H9 (cell line): ENCODE measurements around the gene SCRN2. TPM values are rescaled to one million over a fixed set of nuclear protein-coding genes. Genes with fewer than 3 reads are reported as not detected.

Experiments used
- DNase-seq: peaks from one replicate; pipeline ENCODE4 v3.0.0-alpha.2; 2017
- H2AFZ ChIP-seq: one replicate; pipeline ENCODE4 v1.6.1; 2013; ENCODE audit warnings: mild to moderate bottlenecking, low read length, control low read depth, moderate library complexity
- H2AK5ac ChIP-seq: 2 replicates; pipeline ENCODE4 v1.6.1; 2013; ENCODE audit warnings: low read length, control low read depth, mixed read lengths; ENCODE audit not compliant: insufficient read length
- H2BK120ac ChIP-seq: one replicate; pipeline ENCODE4 v1.6.1; 2013; ENCODE audit warnings: low read depth, mild to moderate bottlenecking, low read length, control low read depth, inconsistent platforms; ENCODE audit not compliant: poor library complexity, severe bottlenecking
- H2BK12ac ChIP-seq: 2 replicates; pipeline ENCODE4 v1.6.1; 2013; ENCODE audit warnings: low read length, control low read depth, mixed read lengths, low read depth; ENCODE audit not compliant: insufficient read length
- H2BK15ac ChIP-seq: 2 replicates; pipeline ENCODE4 v1.6.1; 2013; ENCODE audit warnings: low read depth, low read length, control low read depth
- H2BK20ac ChIP-seq: one replicate; pipeline ENCODE4 v1.6.1; 2013; ENCODE audit warnings: low read depth, mild to moderate bottlenecking, low read length, control low read depth, inconsistent platforms; ENCODE audit not compliant: poor library complexity, severe bottlenecking
- H2BK5ac ChIP-seq: 2 replicates; pipeline ENCODE4 v1.6.1; 2013; ENCODE audit warnings: low read length, control low read depth, mixed read lengths; ENCODE audit not compliant: insufficient read length
- H3K14ac ChIP-seq: 2 replicates; pipeline ENCODE4 v1.6.1; 2013; ENCODE audit warnings: low read length, control low read depth; ENCODE audit not compliant: insufficient read depth
- H3K18ac ChIP-seq: 2 replicates; pipeline ENCODE4 v1.6.1; 2013; ENCODE audit warnings: low read depth, mild to moderate bottlenecking, mixed read lengths, low read length, control low read depth; ENCODE audit not compliant: insufficient read length
- H3K23ac ChIP-seq: 2 replicates; pipeline ENCODE4 v1.6.1; 2013; ENCODE audit warnings: low read length, control low read depth, mixed read lengths, low read depth; ENCODE audit not compliant: insufficient read length
- H3K23me2 ChIP-seq: 2 replicates; pipeline ENCODE4 v1.6.1; 2013; ENCODE audit warnings: low read depth, mild to moderate bottlenecking, mixed read lengths, low read length, control low read depth; ENCODE audit not compliant: insufficient read length, poor library complexity, severe bottlenecking
- H3K27ac ChIP-seq: 2 replicates; pipeline ENCODE4 v1.5.1; 2013; ENCODE audit warnings: low read length, control low read depth, mixed read lengths, low read depth; ENCODE audit not compliant: insufficient read length
- H3K27me3 ChIP-seq: 2 replicates; pipeline ENCODE4 v1.6.1; 2013; ENCODE audit warnings: low read length, control low read depth, inconsistent platforms; ENCODE audit not compliant: insufficient read depth
- H3K4ac ChIP-seq: 2 replicates; pipeline ENCODE4 v1.6.1; 2013; ENCODE audit warnings: low read depth, mild to moderate bottlenecking, control low read depth, inconsistent platforms, low read length, moderate library complexity
- H3K4me1 ChIP-seq: 2 replicates; pipeline ENCODE4 v1.6.1; 2013; ENCODE audit warnings: low read length, control low read depth, inconsistent platforms; ENCODE audit not compliant: insufficient read depth
- H3K4me2 ChIP-seq: 2 replicates; pipeline ENCODE4 v1.6.1; 2013; ENCODE audit warnings: low read length, control low read depth, mixed read lengths; ENCODE audit not compliant: insufficient read length, insufficient read depth
- H3K56ac ChIP-seq: 2 replicates; pipeline ENCODE4 v1.6.1; 2013; ENCODE audit warnings: low read depth, mild to moderate bottlenecking, mixed read lengths, low read length, control low read depth; ENCODE audit not compliant: insufficient read length
- H3K79me1 ChIP-seq: 2 replicates; pipeline ENCODE4 v1.6.1; 2013; ENCODE audit warnings: low read depth, mild to moderate bottlenecking, moderate library complexity, low read length, control low read depth, inconsistent platforms; ENCODE audit not compliant: insufficient read depth, poor library complexity, severe bottlenecking
- H3K79me2 ChIP-seq: 2 replicates; pipeline ENCODE4 v1.6.1; 2013; ENCODE audit warnings: low read length, control low read depth, inconsistent platforms; ENCODE audit not compliant: insufficient read depth
- H3K9ac ChIP-seq: 2 replicates; pipeline ENCODE4 v1.6.1; 2013; ENCODE audit warnings: low read length, control low read depth, mixed read lengths; ENCODE audit not compliant: insufficient read length; ENCODE audit errors: extremely low read depth
- H3K9me3 ChIP-seq: one replicate; pipeline ENCODE4 v1.6.1; 2013; ENCODE audit warnings: low read depth, low read length, inconsistent platforms; ENCODE audit not compliant: control insufficient read depth
- H3T11ph ChIP-seq: one replicate; pipeline ENCODE4 v1.6.1; 2013; ENCODE audit warnings: mild to moderate bottlenecking, low read length, control low read depth, inconsistent platforms
- H4K20me1 ChIP-seq: one replicate; pipeline ENCODE4 v1.6.1; 2013; ENCODE audit not compliant: control insufficient read depth, insufficient read length, insufficient read depth
- H4K5ac ChIP-seq: 2 replicates; pipeline ENCODE4 v1.6.1; 2013; ENCODE audit warnings: low read depth, mild to moderate bottlenecking, mixed read lengths, low read length, control low read depth; ENCODE audit not compliant: insufficient read length
- H4K8ac ChIP-seq: replicated peaks from 2 replicates; pipeline ENCODE4 v1.6.1; 2013; ENCODE audit warnings: low read length, control low read depth, mixed read lengths, low read depth; ENCODE audit not compliant: insufficient read length
- H4K91ac ChIP-seq: 2 replicates; pipeline ENCODE4 v1.6.1; 2013; ENCODE audit warnings: low read depth, mild to moderate bottlenecking, moderate library complexity, mixed read lengths, low read length, control low read depth; ENCODE audit not compliant: insufficient read length
- H3K27ac Mint-ChIP-seq, 3 experiments: 2 replicates in 2 of 3; 3 replicates in 1 of 3; pipeline ENCODE4 v1.8.0; 2020 to 2021; ENCODE audit warnings: mixed read lengths in 3 of 3, mild to moderate bottlenecking in 1 of 3, moderate library complexity in 1 of 3
- H3K27me3 Mint-ChIP-seq: 2 replicates; pipeline ENCODE4 v1.8.0; 2021; ENCODE audit warnings: low read depth, mild to moderate bottlenecking, moderate library complexity, mixed read lengths
- H3K36me3 Mint-ChIP-seq, 3 experiments: 2 replicates in 2 of 3; 3 replicates in 1 of 3; pipeline ENCODE4 v1.8.0; 2020 to 2021; ENCODE audit warnings: low read depth in 3 of 3, mixed read lengths in 3 of 3; ENCODE audit not compliant: insufficient read depth in 1 of 3
- H3K4me1 Mint-ChIP-seq, 2 experiments: 2 replicates each; pipeline ENCODE4 v1.8.0; 2020; ENCODE audit warnings: mixed read lengths in 2 of 2
- H3K4me3 Mint-ChIP-seq, 2 experiments: 2 replicates in 1 of 2; 3 replicates in 1 of 2; pipeline ENCODE4 v1.8.0; 2020 to 2021; ENCODE audit warnings: mild to moderate bottlenecking in 2 of 2, mixed read lengths in 2 of 2, moderate library complexity in 1 of 2
- H3K9me3 Mint-ChIP-seq, 2 experiments: 2 replicates in 1 of 2; 3 replicates in 1 of 2; pipeline ENCODE4 v1.8.0; 2020; ENCODE audit warnings: mild to moderate bottlenecking in 2 of 2, mixed read lengths in 2 of 2, moderate library complexity in 1 of 2
- CTCF ChIP-seq: fragments of 200-600 bp; sonication (generic); conservative IDR thresholded peaks from 3 replicates; pipeline ENCODE4 v1.8.0; 2021; ENCODE audit warnings: antibody characterized with exemption, mild to moderate bottlenecking
- WGBS: extraction: QIAGEN DNeasy Blood & Tissue Kit; methylation state at CpG from one replicate; pipeline ENCODE4 v1.1.7; 2013; ENCODE audit warnings: missing lambda C conversion rate, low lambda C conversion rate, mixed read lengths; ENCODE audit not compliant: insufficient read length; ENCODE audit errors: extremely low coverage; 5-methylcytosine and 5-hydroxymethylcytosine counted together
- total RNA-seq: library from RNA; stranded (reverse); gene quantifications from 2 replicates; pipeline ENCODE4 v1.2.1, GENCODE V29; 2021

The SCRN2 gene
- total RNA-seq, 1 experiment from 2014 or later, result 34.0 TPM

- H3K18ac ChIP-seq, result no peak overlapping the region
- TF ChIP-seq CTCF, result no peak
- no peak overlapping the region for H2AFZ ChIP-seq
- no peaks in the 10 kb centered on the region for H3K9me3 ChIP-seq
- no peaks in the 10 kb centered on the region for H3K27me3 ChIP-seq
- H4K5ac ChIP-seq, result no peak overlapping the region
- H3K4ac ChIP-seq, result no peak overlapping the region
- no peaks in the 10 kb centered on the region for H3K9me3 Mint-ChIP-seq
- peaks cover 7% of the 10 kb centered on the region for H3K23me2 ChIP-seq
- H3K4me1 Mint-ChIP-seq, result peaks cover 12 to 19% of the 10 kb centered on the region in 2 experiments
- H2BK20ac ChIP-seq, result no peak overlapping the region
- no peaks in the 10 kb centered on the region for H3K27me3 Mint-ChIP-seq
- H3K27ac Mint-ChIP-seq, result no peak overlapping the region
- no peak overlapping the region for H2BK12ac ChIP-seq
- H3K27ac ChIP-seq, result no peak overlapping the region
- H3K79me2 ChIP-seq, result no peaks in the 10 kb centered on the region; the same call in 1 of the 2 replicates
- H2BK15ac ChIP-seq, result no peak overlapping the region
- no peak overlapping the region for H4K8ac ChIP-seq
- no peak overlapping the region for H3K14ac ChIP-seq
- no peaks in the 10 kb centered on the region for H3K79me1 ChIP-seq
- no peak overlapping the region for H3K4me3 Mint-ChIP-seq
- no peak overlapping the region for H3K23ac ChIP-seq
- H2BK120ac ChIP-seq, result no peak overlapping the region
- no peak overlapping the region for H3K56ac ChIP-seq
- WGBS, result no CpG with 5 or more reads among the region's 4 CpGs
- no peak overlapping the region for H2AK5ac ChIP-seq
- DNase-seq, result no peak
- H3T11ph ChIP-seq, result no peak overlapping the region
- H3K36me3 Mint-ChIP-seq, result peaks cover 26 to 42% (median 41%) of the 10 kb centered on the region in 3 experiments
- H2BK5ac ChIP-seq, result no peak overlapping the region
- H4K91ac ChIP-seq, result no peak overlapping the region
- H3K4me2 ChIP-seq, result no peak overlapping the region
- H4K20me1 ChIP-seq, result no peaks in the 10 kb centered on the region
- H3K9ac ChIP-seq, result no peak overlapping the region
- no peaks in the 10 kb centered on the region for H3K4me1 ChIP-seq
These were observed 17.6 kb downstream of the SCRN2 start for GRCh38 chr17:47823519-47823918.
